Esophagus squamous epithelium (tissue), 4 donors: ENCODE data around the gene CCDC157.

Experiments
- CTCF ChIP-seq, 6 experiments: fragments of 450-650 bp in 4 of 6; fragments of 200-600 bp in 2 of 6; sonication (generic) in 2 of 6; IDR thresholded peaks; one replicate each; pipeline ENCODE4 v1.5.1; 2016 to 2019; ENCODE audit warnings: antibody characterized with exemption in 6 of 6, mild to moderate bottlenecking in 4 of 6, moderate library complexity in 4 of 6
- POLR2A ChIP-seq, 4 donors: fragments of 450-650 bp; IDR thresholded peaks; one replicate each; pipeline ENCODE4 v1.6.1; 2017; ENCODE audit warnings: antibody characterized with exemption in 4 of 4, mild to moderate bottlenecking in 4 of 4, moderate library complexity in 3 of 4

GRCh38 chr22:30368420-30368819, 11.6 kb downstream of the CCDC157 start:
- TF ChIP-seq CTCF (IDR thresholded peaks at IDR 0.05) (no peak), POLR2A (IDR thresholded peaks at IDR 0.05) (no peak)
